Measurements from ENCODE around the gene WDR64.

The WDR64 gene

DNA sequence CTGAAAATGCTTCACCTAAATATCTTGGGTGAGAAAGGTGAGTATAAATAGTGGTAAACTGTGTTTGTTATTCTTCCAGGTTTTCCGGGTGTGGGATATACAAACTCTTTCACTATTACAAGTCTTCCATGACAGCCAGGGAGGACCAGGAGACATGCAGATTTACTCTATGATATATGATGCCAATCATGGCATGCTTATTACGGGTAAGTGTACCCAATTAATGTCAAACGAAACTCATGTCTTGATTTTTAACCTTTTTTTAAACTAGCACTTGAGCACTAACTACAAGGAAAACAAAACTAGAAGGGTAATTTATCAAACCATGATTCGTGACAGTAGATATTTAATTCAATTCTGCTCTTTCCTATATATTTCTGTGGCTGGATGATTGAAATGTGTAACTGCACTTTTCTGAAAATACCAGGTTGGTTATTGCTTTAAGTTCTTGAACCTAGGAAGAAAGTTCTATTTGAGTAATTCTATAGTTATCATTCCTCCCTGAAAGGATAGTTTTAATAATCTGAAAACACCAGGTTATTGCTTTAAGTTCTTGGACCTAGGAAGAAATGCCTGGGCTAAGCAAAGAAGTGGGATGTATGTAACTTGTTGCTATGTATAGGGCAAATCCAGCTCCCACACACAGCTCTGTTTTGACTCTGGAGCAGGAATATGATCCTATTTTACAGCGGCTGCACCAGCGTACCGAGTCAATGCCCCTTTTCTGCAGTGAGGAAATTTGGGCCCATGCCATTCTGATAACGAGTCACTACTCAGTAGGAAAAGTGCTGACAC lies 86.4 kb downstream of the WDR64 start:
- no peak for DNase-seq (ENCODE audit: low read depth)

DNA sequence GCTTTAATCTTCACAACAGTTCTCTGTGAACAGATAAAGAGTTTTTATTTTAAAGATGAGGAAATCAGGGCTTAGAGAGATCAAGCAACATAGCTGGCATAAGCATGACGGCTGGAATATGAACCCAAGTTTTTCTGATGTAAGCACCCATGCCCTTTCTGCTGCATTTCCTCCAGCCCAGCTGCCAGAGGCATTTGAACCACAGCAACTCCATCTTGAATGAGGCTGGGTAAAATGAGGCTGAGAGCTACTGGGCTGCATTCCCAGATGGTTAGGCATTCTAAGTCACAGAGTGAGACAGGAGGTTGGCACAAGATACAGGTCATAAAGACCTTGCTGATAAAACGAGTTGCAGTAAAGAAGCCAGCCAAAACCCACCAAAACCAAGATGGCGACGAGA lies 90.0 kb downstream of the WDR64 start:
- no peak for DNase-seq (ENCODE audit: low read depth)

DNA sequence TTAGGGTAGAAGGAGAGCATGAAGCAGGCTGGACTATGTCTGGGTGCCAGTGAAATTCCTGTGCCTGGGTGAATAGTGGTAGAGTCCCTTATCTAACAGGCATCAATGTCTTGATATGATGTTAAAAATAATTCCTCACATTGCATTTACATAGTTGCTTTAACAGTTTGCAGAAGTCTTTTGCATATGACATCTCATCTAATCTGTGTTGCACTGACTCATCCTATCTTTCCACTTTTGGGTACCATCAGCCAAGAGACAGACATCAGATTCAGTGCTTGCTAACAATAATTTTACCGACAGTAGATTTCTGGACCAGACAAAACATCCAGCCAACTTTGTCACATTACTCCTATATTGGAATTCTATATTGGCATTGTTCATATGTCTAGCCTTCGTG lies 92.5 kb downstream of the WDR64 start:
- no peak for DNase-seq (ENCODE audit: low read depth)

DNA sequence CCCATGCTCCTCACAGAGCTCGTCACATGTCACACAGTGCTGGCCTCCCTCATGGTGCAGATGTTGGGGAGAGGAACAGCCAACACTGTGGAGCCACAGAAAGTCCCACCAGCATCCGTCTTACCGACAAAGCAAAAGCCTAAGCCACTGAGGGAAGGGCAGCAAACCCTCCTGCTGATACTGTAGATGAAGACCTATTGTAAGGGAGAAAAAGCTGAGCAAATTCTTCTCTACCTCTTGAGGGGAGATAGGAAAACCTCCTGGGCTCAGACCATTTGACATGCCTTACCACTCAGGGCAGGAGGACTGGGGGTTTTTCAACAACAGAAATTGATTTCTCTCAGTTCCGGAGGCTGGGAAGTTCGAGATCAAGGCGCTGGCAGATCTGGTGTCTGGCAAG lies 95.9 kb downstream of the WDR64 start:
- no peak for DNase-seq (ENCODE audit: low read depth)

DNA sequence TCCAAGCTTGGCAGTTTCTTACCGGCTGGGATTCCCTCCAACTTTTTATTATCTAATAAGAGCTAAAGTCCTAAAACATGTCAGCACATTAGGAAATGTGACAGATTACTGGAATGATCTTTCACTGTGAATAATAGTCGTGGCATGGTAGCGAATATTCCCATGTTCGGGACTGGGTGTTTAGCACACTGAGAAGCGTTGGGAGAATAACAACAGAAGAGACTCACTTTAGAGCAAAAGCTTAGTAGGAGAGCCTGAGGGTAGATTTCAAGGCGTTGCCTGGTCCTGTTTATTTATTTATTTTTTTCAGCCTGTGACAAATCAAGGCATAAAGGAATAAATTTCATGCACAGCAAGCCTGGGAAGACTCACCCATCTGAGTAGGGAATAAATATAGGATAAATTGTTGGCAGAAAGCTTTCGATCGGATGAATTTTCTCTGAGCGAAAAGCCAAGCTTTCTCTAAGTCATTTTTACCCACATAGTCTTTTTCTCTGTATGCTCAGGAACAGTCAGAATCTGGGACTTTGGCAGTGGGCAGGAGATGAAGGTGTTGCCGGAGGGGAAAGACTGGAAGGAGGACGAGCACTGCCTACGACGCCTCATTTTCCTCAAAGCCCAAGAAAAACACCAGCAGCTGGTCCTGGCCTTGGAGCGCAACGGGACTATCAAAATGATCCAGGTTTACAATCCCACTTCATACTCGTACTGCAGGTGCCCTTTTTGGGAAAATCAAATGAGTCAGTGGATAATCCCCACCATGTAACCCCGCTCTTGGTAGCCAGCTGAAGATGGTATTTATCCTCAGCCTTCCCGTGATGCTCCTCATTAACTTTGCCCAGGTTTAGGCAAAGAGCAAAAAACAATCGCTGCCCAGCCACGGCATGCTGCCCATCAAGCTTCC lies 97.2 kb downstream of the WDR64 start:
- peak; percentile 23 for DNase-seq (ENCODE audit: low read depth)

DNA sequence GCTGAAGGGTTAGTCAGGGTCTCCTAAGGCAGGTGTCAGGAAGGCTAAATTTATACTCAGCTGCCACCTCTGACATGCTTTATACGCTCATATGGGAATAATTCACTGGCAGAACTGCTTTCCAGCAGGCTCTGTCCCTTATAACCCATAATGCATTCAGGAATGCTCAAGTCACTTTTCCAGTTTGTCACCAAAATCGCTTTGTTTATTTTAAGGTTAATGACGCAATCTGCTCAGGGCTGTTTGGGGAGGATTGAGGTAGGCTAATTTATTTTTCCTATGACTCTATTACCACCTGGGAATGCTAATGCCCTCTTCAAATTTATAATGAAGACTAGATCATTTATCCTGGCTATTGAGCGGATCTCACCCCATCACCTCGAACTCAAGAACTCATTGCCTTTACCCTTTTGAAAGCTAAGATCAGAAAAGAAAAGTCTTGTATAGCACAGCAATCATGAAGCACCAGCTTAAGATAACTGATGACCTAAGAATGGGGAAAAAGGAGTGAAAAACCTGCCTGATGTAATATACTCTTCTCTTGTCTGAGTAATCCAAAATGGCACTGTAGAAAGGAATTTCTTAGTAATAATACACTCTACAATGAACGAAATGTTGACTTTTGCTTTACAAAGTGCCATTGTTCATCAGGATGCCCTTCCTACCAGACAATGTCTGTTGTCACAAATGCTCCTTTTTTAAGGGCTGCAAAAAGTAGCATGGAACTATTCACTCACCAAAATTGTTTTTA lies 98.0 kb downstream of the WDR64 start:
- no peak for DNase-seq (ENCODE audit: low read depth)

DNA sequence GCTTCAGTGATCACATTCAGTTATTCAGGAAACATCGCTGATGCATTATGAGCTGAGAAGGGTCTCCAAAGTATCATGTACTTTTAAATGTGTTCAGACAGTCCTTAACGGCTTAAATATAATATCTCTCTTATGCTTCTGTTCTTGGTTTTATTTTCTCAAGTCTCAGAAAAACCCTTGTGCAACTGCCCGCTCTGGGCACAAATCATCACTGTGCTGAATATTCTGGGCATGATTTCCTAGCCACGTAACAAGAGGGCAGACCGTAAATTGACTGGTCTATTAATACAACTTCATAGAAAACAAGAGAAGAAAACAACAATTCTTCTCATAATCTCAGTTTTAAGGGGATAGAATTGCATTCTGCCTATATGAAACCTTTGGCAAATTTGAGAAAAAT lies 99.4 kb downstream of the WDR64 start:
- DNase-seq (ENCODE audit: low read depth) = no peak

DNA sequence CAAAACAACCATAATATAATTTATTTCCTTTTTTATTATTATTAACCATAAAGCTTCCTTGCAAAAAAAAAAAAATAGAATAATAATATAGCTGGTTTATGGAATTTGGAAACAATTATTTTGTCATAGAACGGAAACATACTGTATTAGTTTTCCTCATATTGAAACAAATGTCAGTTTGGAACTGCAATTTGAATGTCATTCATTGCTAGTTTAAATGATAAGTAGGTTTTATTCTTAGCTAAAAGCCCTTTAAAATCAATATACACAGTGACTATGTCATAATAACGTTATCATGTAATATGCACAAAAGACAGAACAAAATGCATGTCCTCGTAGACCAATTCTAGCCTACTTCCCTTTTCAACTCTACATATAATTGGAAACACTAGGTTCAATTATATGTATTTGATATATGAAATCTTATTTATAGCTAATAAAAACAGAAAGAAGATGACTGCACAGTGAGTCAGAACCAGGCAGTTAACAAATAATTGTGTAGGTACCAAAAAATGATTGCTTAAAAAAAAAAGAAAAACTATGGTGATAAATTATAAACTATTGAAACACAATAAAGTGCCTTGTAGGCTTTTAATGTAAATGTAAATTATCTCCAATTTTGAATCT lies 110.7 kb downstream of the WDR64 start:
- peak; percentile 9 for DNase-seq (ENCODE audit: low read depth)

DNA sequence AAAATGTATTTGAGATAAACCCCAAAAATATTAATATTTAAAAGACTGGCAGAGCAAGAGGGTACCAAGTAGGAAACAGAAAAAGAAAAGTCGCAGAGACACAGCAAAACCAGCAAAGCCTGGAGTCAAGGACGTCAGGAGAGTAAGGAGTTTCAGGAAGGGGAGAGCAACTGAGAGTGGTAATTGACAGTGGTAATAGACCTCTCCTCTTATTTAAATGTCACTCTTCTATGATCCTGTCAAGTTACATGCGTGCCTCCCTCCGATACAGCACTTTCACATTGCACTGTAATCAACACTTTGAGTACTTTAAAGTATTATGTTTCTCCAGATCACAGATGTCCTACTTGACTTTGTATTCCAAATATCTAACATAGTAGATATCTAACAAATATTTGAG lies 113.3 kb downstream of the WDR64 start:
- DNase-seq (ENCODE audit: low read depth) = no peak

DNA sequence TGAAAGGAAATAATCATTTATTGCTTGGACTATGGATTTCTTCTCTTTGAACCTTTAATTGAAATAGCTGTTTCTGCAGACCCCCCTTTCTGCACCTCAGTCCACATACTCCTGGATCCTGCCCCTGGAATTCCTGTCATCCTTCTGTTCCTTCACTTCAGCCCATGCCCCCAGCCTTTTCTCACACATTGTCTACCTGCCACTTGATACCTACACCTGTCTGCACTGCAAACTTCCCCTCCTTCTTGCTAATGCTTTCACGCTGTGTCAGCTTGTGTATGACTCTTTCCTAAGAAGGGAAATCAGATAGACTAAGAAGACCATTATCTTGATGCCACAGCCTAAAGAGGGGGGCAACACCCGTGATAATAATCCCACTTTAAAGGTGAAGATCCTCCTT lies 115.7 kb downstream of the WDR64 start:
- DNase-seq (ENCODE audit: low read depth) = no peak

DNA sequence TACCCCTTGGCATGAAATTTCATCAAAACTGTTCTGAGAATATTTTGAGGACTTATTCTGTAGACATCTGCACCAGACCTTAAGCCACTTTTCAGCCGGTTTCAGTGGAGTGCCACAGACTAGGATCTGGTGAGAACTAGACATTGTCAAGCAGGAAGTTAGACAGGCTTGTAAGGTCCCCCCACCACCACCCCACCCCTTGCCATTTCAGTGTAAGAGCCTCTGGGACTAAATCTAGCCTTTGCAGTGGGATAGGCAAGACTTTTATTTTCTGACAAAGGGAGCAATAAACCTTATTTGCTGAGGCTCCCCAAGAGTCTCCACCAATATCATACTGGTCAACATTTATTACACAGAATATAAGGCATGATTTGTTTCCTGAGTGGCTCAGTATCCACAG lies 118.0 kb downstream of the WDR64 start:
- DNase-seq (ENCODE audit: low read depth) = no peak

DNA sequence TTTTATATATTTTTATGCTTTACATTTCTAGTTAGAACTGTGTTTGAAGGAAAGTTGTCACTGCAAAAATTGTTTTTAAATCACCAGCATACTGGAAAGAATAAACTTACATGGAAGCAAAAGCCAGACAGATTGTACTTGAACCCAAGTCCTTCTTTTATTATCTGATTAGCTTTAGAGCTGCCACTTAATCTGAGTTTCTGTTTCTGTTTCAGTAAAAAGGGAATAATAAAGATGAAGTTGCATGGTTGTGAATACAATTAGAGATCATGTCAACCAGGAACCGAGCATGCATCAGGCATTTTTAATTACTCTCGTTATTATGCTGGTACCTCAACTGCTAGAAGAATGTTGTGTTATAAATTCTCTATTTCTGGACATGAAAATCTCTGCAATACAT lies 119.0 kb downstream of the WDR64 start:
- no peak for DNase-seq (ENCODE audit: low read depth)

DNA sequence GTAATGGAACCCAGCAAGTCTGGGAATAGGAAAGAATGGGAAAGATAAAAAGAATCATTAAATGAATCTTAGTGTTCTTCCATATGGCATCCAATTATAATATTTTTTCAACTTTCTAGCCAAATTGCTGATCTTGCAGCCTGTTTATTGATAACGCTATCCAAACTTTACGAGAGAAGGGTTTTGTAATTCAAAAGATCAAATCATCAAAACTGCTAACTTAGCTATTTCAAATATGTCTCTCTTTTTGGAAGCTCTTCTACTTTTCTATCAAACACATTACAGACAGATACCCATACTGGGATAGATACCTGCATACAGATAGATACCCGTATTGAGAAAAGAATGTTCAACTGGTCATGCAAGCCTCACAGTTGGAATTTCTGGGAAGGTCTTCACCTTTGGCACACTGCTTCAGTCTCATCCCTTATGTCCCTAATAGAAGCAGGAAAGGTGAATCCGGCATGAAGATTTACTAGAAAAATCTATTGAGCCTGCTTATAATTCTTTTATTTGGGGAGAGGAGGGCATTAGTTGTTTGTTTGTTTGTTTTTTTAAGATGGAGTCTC lies 120.9 kb downstream of the WDR64 start:
- DNase-seq (ENCODE audit: low read depth) = no peak

DNA sequence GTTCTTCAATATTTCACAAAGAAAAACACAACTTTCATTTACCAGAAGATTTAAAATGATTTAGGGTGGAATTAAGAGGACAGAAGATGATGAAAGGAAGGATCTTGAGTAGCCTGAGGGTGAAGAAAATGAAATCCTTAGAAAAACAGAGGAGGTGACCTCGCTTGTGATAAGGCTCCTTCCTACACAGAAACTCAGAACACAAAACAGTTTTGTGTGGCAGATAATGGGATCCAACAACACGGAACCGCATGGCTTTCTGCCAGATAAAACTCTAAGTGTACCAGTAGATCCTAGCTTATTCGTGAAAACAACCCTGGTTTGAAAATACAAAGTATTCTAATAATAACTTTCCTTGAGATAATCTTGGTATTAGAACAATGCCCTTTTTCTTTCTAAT lies 121.9 kb downstream of the WDR64 start:
- DNase-seq (ENCODE audit: low read depth) = no peak

DNA sequence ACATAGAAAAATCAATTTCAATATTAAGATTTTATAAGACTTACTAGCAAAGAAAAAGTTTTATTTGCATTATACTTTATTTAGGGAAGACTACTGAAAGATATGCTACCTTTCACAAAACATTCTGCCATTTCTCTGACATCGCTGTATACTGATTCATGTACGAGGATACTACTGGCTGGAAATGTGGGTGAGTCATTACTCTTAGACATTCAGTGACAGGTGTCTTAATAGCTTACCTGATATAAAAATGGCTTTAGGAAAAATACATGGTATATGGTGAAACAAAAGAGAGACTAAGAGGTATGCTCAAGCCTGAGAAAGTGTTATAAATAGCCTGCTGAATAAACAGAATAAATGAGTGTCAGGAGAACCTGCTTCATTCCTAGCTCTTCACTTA lies 122.9 kb downstream of the WDR64 start:
- DNase-seq (ENCODE audit: low read depth) = no peak

DNA sequence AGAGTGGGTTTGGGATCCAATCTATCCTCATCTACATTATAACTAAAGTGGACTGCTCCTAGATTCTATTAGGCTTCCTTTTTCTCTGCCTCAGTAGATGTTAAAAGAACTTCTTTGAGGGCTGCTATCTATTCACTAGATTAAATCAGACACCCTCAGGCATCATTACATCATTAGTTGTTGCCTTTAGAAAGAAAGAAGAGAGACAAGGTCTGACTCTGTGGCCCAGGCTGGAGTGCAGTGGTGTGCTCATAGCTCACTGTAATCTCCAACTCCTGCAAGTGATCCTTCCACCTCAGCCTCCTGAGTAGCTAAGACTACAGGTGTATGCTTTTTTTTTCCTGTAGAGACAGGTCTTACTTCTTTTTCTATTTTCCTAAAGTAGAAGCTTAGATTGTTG lies 124.8 kb downstream of the WDR64 start:
- no peak for DNase-seq (ENCODE audit: low read depth)

DNA sequence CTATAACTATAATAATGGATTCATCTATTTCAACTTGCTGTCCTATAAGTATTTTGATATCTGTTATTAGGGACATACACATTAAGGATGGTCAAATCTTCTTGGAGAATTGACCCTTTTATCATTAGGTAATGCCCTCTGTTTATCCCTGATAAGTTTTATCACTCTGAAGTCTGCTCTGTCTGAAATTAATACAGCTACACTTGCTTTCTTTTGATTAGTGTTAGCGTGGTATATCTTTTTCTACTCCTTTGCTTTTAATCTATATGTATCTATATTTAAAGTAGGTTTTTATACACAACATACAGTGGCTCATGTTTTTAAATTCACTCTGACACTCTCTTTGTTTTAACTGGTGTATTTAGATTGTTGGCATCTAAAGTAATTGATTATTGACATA lies 126.0 kb downstream of the WDR64 start:
- no peak for DNase-seq (ENCODE audit: low read depth)

DNA sequence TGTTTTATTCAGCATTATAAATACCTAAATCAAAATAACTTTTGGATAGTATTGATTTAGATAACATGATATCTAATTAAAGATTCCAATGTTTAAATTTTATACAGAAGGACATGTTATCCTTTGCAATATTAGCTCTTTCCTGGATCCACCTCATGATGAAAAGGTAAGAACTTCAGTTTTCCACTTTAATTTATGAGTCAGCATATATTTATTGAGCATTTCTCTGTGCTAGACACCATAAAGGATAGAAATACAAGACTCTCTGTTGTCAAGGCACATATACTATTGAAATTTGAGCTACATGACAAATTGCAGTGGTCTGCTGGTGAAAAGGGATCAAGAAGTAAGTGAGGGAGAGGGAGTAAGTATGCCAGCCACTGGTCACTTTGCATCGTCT lies 127.8 kb downstream of the WDR64 start:
- no peak for DNase-seq (ENCODE audit: low read depth)

DNA sequence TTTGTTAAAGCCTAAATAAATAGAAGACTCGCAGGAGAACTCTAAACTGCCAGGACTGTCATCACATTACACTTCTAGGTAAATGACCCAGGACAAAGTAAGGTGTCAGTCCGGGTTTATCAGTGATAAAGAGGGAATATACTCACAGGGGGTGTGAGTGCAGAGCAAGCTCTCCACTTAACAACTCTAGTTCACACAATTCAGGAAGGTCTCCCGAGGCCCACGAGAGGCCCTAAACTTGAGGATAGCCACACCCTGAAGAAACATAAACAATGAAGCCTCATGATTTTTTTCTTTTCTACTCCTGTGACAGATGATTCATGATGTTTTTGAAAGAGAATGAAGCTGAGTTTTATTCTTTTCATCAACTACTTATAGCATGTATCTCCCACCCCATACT lies 130.3 kb downstream of the WDR64 start:
- no peak for DNase-seq (ENCODE audit: low read depth)

DNA sequence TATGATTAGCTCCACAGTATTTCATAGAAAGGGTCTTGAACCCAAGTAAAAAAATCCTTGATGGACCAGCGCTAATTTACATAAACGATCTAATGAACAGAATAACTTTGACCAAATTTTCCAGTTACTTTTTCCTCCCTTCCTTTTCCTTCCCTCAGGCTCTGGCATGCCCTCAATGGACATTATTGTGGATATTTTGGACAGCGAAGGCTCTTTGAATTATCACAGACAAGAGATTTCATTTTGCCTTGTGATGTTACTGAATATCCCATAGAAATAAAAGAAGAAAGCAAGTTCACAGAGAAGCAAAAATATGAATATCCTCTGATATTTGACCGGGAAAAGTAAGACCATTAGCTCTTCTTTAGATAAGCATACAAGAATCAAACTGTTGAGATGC lies 135.6 kb downstream of the WDR64 start:
- DNase-seq (ENCODE audit: low read depth) = no peak

DNA sequence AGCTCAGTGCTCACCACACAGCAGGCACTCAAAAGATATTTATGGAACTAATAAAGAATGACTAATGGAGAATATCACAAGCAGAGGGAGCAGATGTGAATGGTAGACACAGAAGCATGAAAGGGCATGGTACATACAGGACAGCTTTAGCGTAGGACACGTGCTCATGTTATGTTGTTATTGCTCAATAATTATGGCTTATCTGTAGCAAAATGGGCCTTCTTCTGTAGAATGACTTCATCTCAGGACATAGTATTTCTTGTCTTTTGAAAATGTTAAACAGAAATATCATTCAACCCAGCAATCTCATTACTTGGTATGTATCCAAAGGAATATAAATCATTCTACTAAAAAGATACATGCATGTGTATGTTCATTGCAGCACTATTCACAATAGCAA lies 137.0 kb downstream of the WDR64 start:
- no peak for DNase-seq (ENCODE audit: low read depth)

DNA sequence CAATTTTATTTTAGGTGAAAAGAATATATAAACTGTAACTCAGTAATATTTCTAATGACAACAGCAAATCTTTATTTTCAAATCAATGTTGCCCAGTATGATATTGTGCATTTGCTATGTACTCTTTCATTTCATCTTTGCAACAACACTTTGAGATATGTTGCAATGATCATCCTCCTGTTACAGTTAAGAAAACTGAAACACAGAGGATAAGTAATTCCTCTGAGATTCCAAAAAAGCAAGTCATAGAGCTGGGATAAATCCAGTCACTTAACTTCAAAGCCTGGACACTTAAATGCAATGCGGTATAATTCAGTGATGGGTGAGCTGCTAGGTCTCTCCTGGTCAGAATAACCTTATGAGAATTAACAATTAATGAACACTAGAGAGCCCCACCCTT lies 147.3 kb downstream of the WDR64 start:
- peak; percentile 80 for DNase-seq (ENCODE audit: low read depth)
